NB4 (cell line): ENCODE data around the gene CELA1.

ENCODE experiments used
- CTCF ChIP-seq: IDR thresholded peaks from one replicate; pipeline ENCODE4 v1.5.1; 2012; ENCODE audit warnings: low read depth, low read length
- POLR2A ChIP-seq: IDR thresholded peaks from 2 replicates; pipeline ENCODE4 v1.6.1; 2011; ENCODE audit warnings: mild to moderate bottlenecking; ENCODE audit not compliant: insufficient read length; ENCODE audit errors: extremely low read depth

- no peak for TF ChIP-seq CTCF
- no peak for TF ChIP-seq POLR2A
Measured at GRCh38 chr12:51359851-51360250, 13.4 kb upstream of the CELA1 start.
